GM18907 (cell line): ENCODE results near the gene GPRC5D.

ENCODE experiments used
- ATAC-seq: cut with Tn5 transposase; IDR thresholded peaks from one replicate; pipeline ENCODE4 v1.9.1; 2021; ENCODE audit warnings: mild to moderate bottlenecking, moderate library complexity; ENCODE audit not compliant: unreplicated experiment

The GPRC5D gene

DNA sequence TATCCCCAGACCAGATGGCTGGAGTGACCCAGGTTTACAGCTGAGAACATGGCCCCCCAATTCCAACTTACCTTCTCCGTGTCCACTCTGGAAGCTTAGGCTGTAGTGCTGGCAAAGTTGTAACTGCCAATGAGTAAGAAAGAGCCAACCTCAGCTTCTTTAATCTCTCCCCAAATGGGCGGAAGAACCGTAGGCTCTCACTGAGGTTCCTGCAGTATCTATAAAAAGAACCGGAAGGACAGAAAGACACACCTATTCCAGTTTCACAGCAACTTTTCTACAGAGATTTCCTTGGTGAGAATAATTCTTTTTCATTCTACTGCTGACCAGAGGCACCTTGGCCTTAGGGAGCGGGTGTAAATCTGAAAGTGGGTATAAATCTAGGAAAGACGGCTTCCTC, at the start of gene GPRC5D:
TSS of gene GPRC5D (minus strand) at position 135 of the 400 bp plus-strand sequence. CDS start 1,786 bp downstream, outside the sequence.
- no peak for ATAC-seq

DNA sequence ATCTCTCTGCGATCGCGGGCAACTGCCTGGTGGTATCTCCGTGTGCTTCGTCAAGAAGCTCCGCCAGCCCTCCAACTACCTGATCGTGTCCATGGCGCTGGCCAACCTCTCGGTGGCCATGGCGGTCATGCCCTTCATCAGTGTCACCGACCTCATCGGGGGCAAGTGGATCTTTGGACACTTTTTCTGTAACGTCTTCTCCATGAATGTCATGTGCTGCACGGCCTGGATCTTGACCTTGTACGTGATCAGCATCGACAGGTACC, 49.7 kb upstream of the GPRC5D start:
- ATAC-seq, result no peak

DNA sequence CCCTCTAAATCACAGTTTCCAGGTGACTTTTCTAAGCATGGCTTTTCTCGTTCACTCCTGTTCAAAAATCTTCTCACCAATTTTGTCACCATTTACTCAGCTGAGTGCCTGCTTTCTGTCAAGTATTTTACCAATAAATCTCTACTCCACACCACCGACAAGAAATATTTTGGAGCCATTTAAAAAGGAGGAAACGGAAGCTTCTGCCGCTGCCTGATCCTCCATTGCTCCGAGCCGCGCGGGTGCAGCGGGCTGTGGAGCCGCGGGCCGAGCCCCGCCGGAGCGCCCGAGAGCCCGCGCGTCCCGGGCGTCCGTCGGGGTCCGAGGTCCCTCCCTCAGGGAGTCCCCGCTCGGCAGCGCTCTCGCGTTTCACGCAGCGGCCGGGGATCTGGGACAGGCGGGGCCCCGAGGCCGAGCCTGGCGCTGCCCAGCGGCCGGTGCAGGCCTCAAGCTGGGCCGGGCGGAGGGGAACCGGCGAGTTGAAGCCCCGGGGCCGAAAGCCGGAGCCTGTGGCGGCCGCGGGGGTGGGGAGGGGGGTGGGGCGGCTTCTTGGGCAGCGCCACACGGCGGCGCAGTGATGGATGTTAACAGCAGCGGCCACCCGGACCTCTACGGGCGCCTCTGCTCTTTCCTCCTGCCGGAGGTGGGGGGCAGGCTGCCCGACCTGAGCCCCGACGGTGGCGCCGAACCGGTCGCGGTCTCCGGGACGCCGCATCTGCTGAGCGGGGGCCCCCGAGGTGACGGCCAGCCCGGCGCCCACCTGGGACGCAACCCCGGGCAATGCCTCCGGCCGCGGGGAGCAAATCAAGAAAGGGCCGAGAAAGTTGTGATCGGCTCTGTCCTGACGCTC, 49.2 kb upstream of the GPRC5D start:
- ATAC-seq, result peak; percentile 31

DNA sequence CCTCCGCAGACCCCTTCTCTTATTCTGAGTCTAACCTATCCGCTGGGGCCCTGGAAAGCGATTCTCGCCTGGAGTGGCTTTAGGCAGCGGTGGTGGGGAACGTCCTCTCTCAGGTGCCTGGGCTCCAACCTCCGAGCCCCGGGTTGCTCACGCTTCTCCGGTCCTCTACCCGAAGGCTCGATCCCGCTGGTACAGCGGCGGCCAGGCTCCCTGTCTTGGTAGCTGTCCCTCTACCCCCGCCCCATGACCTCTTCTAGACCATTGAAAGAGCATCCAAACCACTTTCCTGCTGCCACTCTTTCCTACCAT, 48.6 kb upstream of the GPRC5D start:
- peak; percentile 36 for ATAC-seq

DNA sequence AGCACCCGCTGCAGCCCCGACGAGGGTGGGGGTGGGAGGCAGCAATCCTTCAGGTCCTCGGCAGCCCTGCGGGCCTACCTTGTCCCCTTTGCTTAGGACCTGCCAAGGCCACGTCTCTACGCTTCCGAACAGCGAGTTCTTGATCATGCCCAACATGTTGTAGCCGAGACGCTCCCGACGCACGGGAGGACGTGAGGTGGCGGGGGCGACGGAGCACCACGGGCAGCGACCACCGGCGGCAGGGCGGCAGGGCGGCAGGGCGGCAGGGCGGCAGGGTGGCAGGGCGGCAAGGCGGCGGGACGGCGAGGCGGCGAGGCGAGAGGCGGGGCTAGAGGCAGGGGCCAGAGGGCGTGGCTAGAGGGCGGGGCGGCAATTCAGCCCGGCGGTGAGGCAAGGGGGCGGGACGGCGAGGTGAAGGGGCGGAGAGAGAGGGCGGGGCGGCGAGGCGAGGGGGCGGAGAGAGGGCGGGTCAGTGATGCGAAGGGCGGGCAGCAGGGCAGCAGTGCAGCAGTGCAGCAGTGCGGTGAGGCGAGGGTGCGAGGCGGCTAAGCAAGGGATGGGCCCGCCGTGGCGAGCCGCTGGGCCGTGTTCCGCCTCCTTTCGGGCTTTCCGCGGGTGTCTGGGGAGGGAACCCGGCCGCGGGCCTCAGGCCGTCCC, 48.1 kb upstream of the GPRC5D start, which contains the start of gene HEBP1:
TSS of gene HEBP1 (minus strand) at position 307 of the 657 bp plus-strand sequence. CDS start at position 156, 151 bp downstream.
- ATAC-seq, result peak; percentile 86

DNA sequence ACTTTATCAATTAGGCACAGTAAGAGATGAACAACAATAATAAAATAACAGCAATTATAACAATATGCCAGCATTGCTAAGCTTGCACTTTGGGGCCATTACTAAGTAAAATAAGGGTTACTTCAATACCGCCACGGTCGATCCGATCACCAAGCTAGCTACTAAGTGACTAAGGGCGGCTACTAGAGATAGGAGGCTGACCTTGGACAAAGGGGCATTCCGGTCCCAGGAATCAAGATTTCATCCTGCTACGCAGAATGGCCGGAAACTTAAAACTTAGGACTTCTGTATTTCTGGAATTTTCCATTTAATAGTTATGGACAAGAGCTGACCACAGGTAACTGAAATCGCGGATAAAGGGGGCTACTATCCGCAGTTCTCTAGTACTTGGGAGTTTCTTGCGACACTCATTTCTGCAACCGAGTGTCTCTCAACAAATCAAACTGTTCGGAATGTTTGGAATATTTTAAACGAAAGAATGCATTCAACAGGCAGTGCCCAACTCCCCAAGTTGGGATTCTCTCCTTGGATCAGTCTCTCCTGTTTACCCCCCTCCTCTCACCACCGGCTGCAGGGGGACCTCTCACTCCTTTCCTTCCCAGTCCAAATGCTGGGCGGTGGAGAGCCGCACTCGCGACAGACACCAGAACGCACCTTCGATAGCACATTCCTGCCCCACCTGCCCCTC, 47.4 kb upstream of the GPRC5D start:
- ATAC-seq, result no peak

DNA sequence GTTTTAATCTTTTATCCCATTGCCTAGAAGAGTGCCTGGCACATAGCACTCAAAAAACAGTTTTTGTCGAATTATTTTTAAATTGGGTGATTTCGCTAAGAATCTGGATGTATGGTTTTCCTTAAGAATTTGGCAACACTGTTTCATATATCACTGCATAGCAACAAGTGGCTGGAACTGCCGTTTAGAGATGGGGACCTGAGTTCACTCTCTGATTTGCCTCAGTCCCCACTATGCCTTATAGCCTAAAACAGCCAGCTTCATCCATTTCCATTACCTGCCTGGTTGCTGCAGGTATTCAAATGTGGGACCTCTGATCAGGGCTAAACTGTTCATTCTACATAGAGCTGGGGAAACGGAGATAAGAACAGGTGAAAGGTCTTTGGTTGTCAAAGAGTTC, 46.3 kb upstream of the GPRC5D start:
- no peak for ATAC-seq

DNA sequence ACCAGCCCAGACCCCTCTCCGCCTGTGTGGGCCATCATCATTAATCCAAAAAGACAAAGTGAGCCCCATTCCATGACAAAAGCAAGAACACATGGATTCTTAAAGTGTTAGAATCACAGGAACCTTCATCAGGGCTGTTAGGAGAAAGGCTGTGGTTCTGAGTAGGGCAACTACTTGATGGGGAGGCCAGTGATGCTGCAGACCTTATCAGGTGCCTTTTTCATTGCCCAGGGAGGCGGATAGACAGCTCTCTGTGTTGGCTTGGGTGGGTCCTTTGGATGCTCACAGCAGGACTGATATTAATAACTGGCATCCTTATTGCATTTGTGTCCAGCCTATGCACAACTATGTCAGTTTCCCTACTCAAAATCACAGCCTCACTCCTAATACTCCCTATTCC, 45.8 kb upstream of the GPRC5D start:
- no peak for ATAC-seq

DNA sequence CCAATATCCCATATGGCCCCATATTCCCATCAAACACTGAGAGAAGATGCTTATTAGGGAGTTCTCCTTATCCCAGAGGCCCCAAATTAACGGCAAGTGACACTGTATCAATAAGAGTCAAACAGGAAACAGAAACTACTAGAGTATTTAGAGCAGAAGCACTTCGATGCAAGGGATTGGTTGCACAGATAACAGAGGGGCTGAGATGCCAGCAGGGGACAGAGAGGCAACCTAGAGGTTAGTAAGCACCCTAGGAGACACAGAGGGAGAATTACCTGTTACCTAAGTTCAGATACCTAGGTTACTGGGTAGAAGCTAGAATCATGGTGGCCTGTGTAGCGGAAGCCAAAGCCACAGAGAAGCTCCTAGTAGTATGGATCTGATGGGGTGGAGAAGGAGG, 45.2 kb upstream of the GPRC5D start:
- no peak for ATAC-seq

DNA sequence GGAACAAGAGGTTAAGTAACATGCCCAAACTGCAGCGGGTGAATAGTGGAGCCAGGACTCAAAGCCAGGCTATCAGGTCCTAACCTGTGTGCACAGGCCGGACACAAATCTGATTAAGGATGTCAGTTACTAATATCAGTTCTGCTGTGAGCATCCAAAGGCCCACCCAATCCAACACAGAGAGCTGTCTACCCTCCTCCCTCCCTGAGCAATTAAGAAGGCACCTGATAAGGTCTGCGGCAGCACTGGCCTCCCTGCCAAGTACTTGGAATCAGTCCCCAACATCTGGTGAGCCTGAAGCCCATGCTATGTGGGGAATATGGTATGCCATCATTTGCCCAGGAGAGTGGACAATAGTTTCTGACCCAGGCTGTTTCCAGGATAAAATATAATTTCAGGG, 44.2 kb upstream of the GPRC5D start:
- no peak for ATAC-seq

DNA sequence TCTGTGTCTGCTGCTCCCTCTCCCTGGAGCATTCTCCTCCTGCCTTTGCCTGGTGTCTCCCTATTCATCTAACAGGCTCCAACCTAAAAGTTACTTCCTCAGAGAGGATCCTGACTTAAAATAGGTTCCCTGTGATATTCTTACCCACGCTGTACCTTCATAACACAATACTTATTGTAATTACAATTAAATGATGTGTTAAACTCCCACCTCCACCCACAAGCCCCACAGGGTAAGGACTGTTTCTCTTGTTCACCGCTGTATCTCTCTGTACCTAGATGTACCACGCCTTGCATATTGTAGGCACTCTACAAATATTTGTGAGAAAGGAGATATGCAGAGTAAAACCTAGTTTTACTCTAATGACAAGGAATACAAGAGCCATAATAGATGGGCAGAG, 43.1 kb upstream of the GPRC5D start:
- ATAC-seq, result no peak

DNA sequence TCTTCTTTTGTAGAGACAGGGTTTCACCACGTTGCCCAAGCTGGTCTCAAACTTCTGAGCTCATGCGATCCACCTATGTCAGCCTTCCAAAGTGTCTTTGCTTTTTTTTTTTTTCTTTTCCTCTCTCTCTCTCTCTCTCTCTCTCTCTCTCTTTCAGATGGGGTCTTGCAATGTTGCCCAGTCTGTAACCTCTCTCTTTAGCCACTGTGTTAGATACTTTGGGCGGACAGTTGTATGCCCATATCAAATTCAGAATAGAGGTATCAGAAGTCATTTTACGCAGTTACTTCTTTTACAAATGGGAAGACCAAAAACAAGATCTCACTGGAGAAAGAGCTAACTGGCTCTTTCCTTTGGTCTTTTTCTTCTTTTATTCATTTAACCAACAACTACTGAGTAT, 41.4 kb upstream of the GPRC5D start:
- ATAC-seq, result no peak

DNA sequence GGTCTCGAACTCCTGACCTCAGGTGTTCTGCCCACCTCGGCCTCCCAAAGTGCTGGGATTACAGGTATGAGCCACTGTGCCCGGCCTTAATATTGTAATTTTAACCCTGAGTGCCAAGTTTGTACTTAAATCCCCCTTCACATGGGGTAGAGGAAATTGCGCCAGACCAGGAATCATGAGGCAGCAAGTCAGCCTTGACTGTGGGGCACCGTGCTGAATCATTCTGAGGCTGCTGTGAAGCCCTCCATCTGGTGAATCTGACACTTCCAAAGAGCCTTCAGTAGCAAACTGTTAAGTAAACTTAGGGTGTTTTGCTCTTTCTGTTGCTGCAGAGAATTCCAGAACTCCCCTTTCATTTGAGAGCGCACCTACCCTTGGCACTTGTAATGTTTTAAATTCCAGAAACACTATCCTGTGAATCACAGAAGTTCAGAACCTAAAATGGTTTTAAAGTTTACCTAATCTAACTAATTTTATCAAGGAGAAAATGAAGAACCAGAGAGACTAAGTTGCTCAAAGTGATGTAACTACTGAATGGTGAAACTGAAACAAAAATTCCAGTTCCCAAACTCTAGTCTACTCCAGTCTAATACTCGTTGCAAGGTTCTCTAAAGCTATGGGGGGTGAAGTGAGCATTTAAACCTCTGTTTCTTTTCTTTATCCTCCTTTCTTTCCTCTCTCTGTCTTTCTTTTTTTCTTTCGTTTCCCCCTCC, 40.6 kb upstream of the GPRC5D start:
- no peak for ATAC-seq

DNA sequence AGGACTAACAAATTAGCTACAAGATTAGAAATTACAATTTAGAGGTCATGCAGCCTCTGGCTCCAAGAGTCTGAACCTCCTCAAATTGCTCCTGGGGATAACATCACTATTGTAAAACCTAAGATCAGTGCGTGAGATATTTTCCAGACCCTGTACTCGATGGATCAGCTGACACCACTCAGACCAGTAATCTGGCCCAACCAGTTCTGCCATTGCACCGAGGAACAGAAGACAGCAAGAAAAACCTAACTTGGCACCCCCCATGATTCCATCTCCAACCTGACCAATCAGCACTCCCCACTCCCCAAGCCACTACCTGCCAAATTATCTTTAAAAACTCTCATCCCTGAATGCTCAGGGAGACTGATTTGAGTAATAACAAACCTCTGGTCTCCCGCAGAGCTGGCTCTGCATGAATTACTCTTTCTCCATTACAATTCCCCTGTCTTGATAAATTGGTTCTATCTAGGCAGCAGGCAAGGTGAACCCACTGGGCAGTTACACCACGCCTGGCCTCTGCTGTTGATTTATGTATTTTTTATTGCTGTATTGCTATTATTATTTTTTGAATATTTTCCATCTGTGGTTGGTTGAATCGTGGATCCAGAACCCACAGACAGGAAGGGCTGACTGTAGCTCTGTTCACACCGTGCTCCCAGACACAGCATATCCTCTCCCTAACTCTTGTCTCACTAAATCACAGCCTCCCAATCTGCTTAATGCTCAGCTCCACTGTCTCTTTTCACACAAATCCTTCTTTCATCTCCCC, 38.9 kb upstream of the GPRC5D start:
- ATAC-seq, result no peak

DNA sequence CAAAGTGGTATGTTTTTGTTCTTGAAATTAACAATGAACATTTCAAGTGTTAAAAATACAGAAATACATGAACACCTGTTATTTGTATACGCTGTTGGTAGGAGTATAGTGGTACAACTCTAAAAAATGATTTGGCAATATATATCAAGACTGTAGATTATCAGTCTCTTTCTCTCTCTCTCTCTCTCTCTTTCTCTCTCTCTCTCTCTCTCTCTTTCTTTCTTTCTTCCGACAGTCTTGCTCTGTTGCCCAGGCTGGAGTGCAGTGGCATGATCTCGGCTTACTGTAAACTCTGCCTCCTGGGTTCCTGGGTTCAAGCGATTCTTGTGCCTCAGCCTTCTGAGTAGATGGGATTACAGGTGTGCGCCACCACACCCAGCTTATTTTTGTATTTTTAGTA, 35.5 kb upstream of the GPRC5D start:
- no peak for ATAC-seq

DNA sequence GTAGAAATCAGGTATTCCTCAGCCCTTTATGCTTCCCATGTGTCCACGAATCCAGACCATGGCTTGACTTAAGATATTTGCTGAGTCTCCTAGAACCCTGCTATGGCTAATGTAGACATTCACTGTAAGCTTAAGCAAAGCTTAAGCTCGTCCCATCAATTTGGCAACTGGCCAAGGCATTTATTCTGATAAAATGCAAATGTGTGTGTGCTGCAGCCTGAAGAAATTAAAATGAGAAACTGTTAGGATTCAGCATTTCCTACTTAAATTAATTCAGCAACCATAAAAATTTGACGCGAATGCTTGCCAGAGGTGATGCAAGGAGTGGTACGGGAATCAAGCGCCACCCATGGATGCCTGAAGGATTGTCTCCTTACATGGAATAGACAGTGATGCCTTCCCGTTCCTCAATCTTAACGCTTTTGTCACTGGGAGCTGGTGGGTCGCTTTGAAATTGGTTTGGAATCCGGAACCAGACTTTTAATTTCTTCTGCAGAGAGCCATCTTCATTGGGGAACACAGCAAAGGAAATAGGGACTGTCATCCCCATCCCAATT, 34.9 kb upstream of the GPRC5D start:
- ATAC-seq, result no peak

DNA sequence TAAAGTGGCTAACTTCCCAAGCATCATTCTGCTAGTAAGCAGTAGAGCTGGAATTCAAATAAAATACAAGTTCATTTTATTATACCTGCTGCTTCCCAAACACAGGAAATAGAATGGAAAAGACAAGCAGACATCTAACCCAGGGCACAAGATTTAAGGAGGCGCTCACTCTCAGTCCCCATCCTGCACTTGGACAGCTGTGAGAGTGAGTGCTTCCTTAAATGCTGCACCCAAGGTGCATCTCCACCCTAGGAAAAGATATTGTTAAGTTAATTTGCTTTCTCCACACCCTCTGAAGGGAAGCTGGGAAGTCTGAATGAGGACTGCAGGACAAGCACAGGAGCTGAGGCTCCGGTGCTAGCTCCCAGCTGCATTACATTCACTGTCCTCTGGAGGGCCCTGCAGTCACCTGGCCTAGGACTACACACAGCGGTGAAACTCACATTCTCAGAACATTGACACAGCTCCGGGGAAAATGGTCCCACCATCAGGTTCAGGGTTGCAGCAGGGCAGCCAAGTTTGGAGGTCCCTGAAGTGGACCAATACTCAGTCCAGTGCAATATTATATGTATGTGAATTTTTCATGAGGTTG, 33.9 kb upstream of the GPRC5D start:
- ATAC-seq, result no peak

DNA sequence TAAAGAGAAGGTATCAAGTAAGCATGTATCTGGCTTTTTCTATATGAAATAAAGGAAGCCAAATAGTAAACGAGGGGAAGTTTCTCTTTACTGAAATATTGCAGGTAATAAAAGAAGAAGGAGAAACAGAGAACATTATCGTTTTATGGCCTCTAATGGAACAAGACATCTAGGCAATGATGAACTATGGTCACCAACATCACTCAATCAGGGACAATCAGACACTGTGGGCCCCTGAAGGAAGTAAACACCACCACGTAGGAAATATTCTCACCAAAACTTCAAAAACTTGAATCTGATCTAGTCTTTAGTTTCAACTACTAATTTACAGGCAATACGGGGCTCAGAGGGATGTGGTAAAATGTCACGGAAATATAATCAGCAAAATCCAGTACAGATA, 32.2 kb upstream of the GPRC5D start:
- ATAC-seq, result no peak

DNA sequence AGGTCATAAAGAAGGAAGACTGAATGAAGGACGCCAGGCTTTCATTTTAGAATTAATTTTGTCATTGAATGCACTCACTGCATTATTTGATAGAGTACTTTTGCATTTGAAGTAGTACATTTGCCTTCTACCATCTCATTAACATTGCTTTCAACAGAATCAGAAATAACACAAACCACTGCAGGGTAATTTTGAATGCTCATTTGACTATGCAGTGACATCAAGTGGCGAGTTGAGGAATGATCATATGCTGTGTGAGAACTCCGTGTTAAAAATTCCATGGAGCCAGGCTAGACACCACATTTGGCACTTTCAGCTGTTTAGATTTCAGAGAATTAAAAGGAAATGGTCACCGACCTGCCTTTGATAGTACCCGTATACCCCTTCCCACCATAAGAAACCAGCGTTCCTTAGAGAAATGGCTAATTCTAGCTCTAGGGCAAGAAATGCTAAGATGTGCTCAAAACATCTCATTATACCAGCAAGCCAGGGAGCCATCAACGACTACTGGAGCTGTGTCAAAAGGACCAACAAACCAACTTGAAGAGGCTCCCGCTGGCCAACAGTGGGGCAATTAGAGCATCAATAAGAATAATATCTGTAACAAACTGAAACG, 31.6 kb upstream of the GPRC5D start:
- no peak for ATAC-seq

DNA sequence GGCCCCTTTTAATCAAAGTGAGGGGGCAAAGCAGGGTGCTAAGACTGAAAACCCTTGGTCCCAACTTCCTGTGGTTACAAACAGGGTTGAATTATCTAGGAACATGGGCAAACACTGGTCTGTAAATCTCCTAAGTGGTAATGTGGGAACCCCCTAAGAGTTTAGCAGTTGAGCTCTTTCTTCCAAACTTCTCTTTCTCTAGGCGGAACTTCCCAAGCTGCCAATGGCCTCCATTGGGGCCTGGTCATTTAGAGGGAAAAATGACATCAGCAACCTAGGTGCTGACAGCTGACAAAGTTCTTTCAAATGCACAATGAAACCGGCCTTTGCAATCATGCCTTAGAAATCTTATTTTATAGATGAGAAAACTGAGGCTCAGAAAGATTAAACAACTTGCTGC, 30.4 kb upstream of the GPRC5D start:
- no peak for ATAC-seq
